Tibial nerve (tissue), 3 donors: ENCODE results near the gene TMEM205.
"Not testable (repeated sequence)": the region's sequence is repeated elsewhere in the genome, so short reads cannot be mapped to it uniquely, and the experiment has no call there.

ENCODE experiments used
- CTCF ChIP-seq, 5 experiments: fragments of 200-600 bp in 3 of 5; fragments of 450-650 bp in 2 of 5; sonication (generic) in 3 of 5; IDR thresholded peaks; one replicate each; pipeline ENCODE4 v1.5.1; 2016 to 2019; ENCODE audit warnings: antibody characterized with exemption in 5 of 5, mild to moderate bottlenecking in 3 of 5, moderate library complexity in 2 of 5
- POLR2A ChIP-seq, 2 donors: fragments of 450-650 bp; IDR thresholded peaks; one replicate each; pipeline ENCODE4 v1.6.1; 2017; ENCODE audit warnings: antibody characterized with exemption in 2 of 2, mild to moderate bottlenecking in 2 of 2, moderate library complexity in 2 of 2

GRCh38 chr19:11340099-11340467 lies 6.0 kb downstream of the TMEM205 start:
- not testable (repeated sequence) for TF ChIP-seq CTCF, POLR2A (IDR thresholded peaks at IDR 0.05)
